Esophagus squamous epithelium (tissue), 4 donors: ENCODE data around the gene GSC2.

Experiments used
- POLR2A ChIP-seq, 4 donors: fragments of 450-650 bp; IDR thresholded peaks; one replicate each; pipeline ENCODE4 v1.6.1; 2017; ENCODE audit warnings: antibody characterized with exemption in 4 of 4, mild to moderate bottlenecking in 4 of 4, moderate library complexity in 3 of 4
- TF ChIP-seq, protein P1 (sequence below), 6 experiments: fragments of 450-650 bp in 4 of 6; fragments of 200-600 bp in 2 of 6; sonication (generic) in 2 of 6; IDR thresholded peaks; one replicate each; pipeline ENCODE4 v1.5.1; 2016 to 2019; ENCODE audit warnings: antibody characterized with exemption in 6 of 6, mild to moderate bottlenecking in 4 of 6, moderate library complexity in 4 of 6

DNA sequence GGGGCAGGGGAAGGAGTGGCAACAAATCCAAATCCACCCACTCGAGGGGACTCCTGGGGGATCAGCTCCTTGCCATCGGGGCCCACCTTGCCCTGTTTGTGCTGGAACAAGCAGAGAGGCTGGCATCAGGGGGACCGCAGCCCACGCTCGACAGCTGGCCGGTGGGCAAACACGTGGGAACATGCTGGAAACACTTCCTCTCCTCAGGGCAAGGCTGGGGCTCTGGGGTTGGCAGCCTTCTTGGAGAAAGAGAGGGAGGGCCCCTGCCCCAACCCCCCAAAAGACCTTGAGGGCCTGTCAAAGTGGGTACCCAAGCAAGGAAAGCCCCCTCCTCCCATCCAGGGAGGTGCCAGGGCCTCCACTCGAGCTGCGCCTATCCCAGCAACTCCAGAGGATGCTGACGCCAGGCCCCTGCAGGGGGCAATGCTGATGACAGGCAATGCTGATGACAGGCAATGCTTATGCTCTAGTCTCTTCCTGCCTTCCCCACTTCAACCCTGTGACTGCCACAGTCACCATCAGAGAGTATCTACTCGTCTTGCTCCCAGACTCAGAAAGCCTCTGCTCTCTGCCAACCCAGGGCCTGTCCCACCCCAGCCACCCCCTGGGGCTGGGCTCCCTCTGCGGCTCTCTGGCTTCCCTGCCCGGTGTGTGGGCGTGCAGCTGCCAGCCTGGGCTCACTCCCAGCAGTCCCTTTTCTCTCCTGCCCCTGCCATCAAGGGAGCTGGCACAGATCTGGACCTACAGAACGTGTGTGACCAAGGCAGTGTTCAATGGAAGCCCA, 11.7 kb downstream of the GSC2 start:
- TF ChIP-seq POLR2A (IDR thresholded peaks at IDR 0.05) = no peak
- TF ChIP-seq, protein P1, sequence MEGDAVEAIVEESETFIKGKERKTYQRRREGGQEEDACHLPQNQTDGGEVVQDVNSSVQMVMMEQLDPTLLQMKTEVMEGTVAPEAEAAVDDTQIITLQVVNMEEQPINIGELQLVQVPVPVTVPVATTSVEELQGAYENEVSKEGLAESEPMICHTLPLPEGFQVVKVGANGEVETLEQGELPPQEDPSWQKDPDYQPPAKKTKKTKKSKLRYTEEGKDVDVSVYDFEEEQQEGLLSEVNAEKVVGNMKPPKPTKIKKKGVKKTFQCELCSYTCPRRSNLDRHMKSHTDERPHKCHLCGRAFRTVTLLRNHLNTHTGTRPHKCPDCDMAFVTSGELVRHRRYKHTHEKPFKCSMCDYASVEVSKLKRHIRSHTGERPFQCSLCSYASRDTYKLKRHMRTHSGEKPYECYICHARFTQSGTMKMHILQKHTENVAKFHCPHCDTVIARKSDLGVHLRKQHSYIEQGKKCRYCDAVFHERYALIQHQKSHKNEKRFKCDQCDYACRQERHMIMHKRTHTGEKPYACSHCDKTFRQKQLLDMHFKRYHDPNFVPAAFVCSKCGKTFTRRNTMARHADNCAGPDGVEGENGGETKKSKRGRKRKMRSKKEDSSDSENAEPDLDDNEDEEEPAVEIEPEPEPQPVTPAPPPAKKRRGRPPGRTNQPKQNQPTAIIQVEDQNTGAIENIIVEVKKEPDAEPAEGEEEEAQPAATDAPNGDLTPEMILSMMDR (IDR thresholded peaks at IDR 0.05) = no peak
